IPS-15b (cell line): ENCODE results near the gene ITGB6.
"Not testable (repeated sequence)": the region's sequence is repeated elsewhere in the genome, so short reads cannot be mapped to it uniquely, and the experiment has no call there.

ENCODE experiments used
- H3K27me3 ChIP-seq: one replicate; pipeline ENCODE4 v1.6.1; 2013; ENCODE audit warnings: low read length; ENCODE audit not compliant: control insufficient read depth, insufficient read depth
- H3K36me3 ChIP-seq: one replicate; pipeline ENCODE4 v1.6.1; 2013; ENCODE audit warnings: low read length; ENCODE audit not compliant: control insufficient read depth, insufficient read depth
- H3K4me1 ChIP-seq: one replicate; pipeline ENCODE4 v1.6.1; 2013; ENCODE audit warnings: mild to moderate bottlenecking, low read length; ENCODE audit not compliant: control insufficient read depth, insufficient read depth
- H3K4me3 ChIP-seq: one replicate; pipeline ENCODE4 v1.5.1; 2013; ENCODE audit warnings: low read depth, low read length
- H3K9ac ChIP-seq: one replicate; pipeline ENCODE4 v1.6.1; 2013; ENCODE audit warnings: low read depth, mild to moderate bottlenecking, low read length
- H3K9me3 ChIP-seq: one replicate; pipeline ENCODE4 v1.6.1; 2013; ENCODE audit warnings: mild to moderate bottlenecking, low read length; ENCODE audit not compliant: control insufficient read depth, insufficient read depth

Gene ITGB6

GRCh38 chr2:160201849-160202539, 1.9 kb upstream of the ITGB6 start:
- Histone ChIP-seq H3K4me3 (no peak overlapping the region), H3K4me1 (no peaks in the 10 kb centered on the region), H3K36me3 (no peaks in the 10 kb centered on the region), H3K9ac (no peak overlapping the region), H3K27me3 (no peaks in the 10 kb centered on the region), H3K9me3 (peaks cover 7% of the 10 kb centered on the region)

- no peaks in the 10 kb centered on the region for H3K27me3 ChIP-seq
- no peak overlapping the region for H3K9ac ChIP-seq
- H3K9me3 ChIP-seq: no peaks in the 10 kb centered on the region
- no peaks in the 10 kb centered on the region for H3K4me1 ChIP-seq
- no peaks in the 10 kb centered on the region for H3K36me3 ChIP-seq
- H3K4me3 ChIP-seq: no peak overlapping the region
These were observed 849 bp upstream of the ITGB6 start for GRCh38 chr2:160200921-160201320.

GRCh38 chr2:160199053-160199452, 1.0 kb downstream of the ITGB6 start:
- Histone ChIP-seq H3K4me3 (no peak overlapping the region), H3K4me1 (no peaks in the 10 kb centered on the region), H3K36me3 (no peaks in the 10 kb centered on the region), H3K27me3 (no peaks in the 10 kb centered on the region), H3K9ac (no peak overlapping the region), H3K9me3 (no peaks in the 10 kb centered on the region)

- no peak overlapping the region for H3K9ac ChIP-seq
- H3K36me3 ChIP-seq: no peaks in the 10 kb centered on the region
- no peaks in the 10 kb centered on the region for H3K9me3 ChIP-seq
- H3K4me3 ChIP-seq: no peak overlapping the region
- no peaks in the 10 kb centered on the region for H3K27me3 ChIP-seq
- H3K4me1 ChIP-seq: no peaks in the 10 kb centered on the region
These were observed 2.5 kb downstream of the ITGB6 start for GRCh38 chr2:160197587-160197986.

GRCh38 chr2:160194946-160195345, 5.1 kb downstream of the ITGB6 start:
- Histone ChIP-seq H3K9me3 (no peaks in the 10 kb centered on the region), H3K4me3 (no peak overlapping the region), H3K27me3 (no peaks in the 10 kb centered on the region), H3K4me1 (no peaks in the 10 kb centered on the region), H3K36me3 (no peaks in the 10 kb centered on the region), H3K9ac (no peak overlapping the region)

- H3K4me1 ChIP-seq: no peaks in the 10 kb centered on the region
- no peaks in the 10 kb centered on the region for H3K9me3 ChIP-seq
- no peak overlapping the region for H3K4me3 ChIP-seq
- no peak overlapping the region for H3K9ac ChIP-seq
- H3K27me3 ChIP-seq: no peaks in the 10 kb centered on the region
- H3K36me3 ChIP-seq: no peaks in the 10 kb centered on the region
These were observed 5.7 kb downstream of the ITGB6 start for GRCh38 chr2:160194351-160194750.

- not testable (repeated sequence) for H3K9me3 ChIP-seq, H3K36me3 ChIP-seq, H3K27me3 ChIP-seq, H3K4me1 ChIP-seq
- Histone ChIP-seq H3K4me3 (peak overlapping the region; percentile 27), H3K9ac (peak overlapping the region; percentile 29)
These were observed 18.8 kb downstream of the ITGB6 start for GRCh38 chr2:160181146-160181836.

GRCh38 chr2:160180690-160181089, 19.4 kb downstream of the ITGB6 start:
- Histone ChIP-seq H3K9ac (peak overlapping the region; percentile 29), H3K4me3 (peak overlapping the region; percentile 27)
- not testable (repeated sequence) for H3K4me1 ChIP-seq, H3K27me3 ChIP-seq, H3K36me3 ChIP-seq, H3K9me3 ChIP-seq

- H3K9ac ChIP-seq: no peak overlapping the region
- no peak overlapping the region for H3K4me3 ChIP-seq
- no peaks in the 10 kb centered on the region for H3K27me3 ChIP-seq
- peaks cover 6% of the 10 kb centered on the region for H3K4me1 ChIP-seq
- H3K9me3 ChIP-seq: no peaks in the 10 kb centered on the region
- no peaks in the 10 kb centered on the region for H3K36me3 ChIP-seq
These were observed 19.9 kb downstream of the ITGB6 start for GRCh38 chr2:160180172-160180571.

GRCh38 chr2:160175169-160176134, 24.6 kb downstream of the ITGB6 start:
- H3K36me3 ChIP-seq: no peaks in the 10 kb centered on the region
- H3K9ac ChIP-seq: no peak overlapping the region
- H3K27me3 ChIP-seq: no peaks in the 10 kb centered on the region
- H3K4me1 ChIP-seq: no peaks in the 10 kb centered on the region
- H3K9me3 ChIP-seq: no peaks in the 10 kb centered on the region
- H3K4me3 ChIP-seq: no peak overlapping the region

GRCh38 chr2:160174322-160174721, 25.8 kb downstream of the ITGB6 start:
- Histone ChIP-seq H3K4me1 (no peaks in the 10 kb centered on the region), H3K9me3 (no peaks in the 10 kb centered on the region), H3K9ac (no peak overlapping the region), H3K4me3 (no peak overlapping the region), H3K36me3 (no peaks in the 10 kb centered on the region), H3K27me3 (no peaks in the 10 kb centered on the region)
